GM18499 (cell line): Measurements from ENCODE around the gene IMPACT.

Experiments used
- ATAC-seq: cut with Tn5 transposase; IDR thresholded peaks from one replicate; pipeline ENCODE4 v1.9.1; 2021; ENCODE audit warnings: moderate number of reproducible peaks; ENCODE audit not compliant: insufficient read depth, unreplicated experiment

Gene IMPACT, protein sequence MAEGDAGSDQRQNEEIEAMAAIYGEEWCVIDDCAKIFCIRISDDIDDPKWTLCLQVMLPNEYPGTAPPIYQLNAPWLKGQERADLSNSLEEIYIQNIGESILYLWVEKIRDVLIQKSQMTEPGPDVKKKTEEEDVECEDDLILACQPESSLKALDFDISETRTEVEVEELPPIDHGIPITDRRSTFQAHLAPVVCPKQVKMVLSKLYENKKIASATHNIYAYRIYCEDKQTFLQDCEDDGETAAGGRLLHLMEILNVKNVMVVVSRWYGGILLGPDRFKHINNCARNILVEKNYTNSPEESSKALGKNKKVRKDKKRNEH

DNA sequence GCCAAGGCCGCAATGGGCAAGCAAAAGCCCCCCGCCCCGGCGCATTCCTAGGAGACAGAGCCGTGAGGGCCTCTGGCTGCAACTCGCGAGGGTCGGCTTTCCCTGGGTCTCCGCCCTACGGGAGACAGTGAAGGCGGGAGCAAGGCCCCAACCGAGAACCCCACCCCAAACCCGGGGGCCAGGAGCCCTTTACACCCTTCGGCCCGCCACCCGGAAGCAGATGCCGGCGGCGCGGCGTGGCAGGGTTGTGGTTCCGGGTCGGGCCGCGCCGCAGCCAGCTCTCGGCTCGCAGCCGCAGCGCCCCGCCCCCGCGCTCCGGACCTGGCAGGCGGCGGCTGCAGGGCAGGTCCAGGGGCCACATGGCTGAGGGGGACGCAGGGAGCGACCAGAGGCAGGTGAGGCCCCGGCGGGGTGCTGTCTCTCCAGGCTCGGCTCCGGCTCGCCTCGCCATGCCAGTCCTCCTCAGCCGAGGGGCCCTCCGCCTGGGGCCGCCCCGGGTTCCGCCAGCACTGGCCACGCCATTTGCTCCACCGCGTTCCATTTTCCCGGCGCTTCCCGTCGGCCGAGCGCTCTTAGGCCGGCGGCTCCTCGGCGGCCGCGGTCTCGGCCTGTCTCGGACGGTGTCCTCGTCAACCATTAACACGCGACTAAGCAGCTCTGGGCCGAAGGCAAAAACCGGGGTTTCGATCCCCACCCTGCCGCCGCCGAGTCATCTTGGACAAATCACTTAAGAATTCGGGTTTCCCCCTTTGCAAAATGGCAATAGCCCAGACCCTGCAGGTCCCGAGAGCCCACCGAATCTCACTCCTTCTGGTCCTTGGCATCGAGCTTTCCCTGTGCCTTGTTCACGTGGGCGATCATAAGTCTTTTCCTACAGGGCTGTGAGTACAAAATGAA lies at the start of gene IMPACT:
Gene IMPACT (plus strand): TSS at position 273 of the 897 bp plus-strand sequence. CDS start 87 bp downstream, at position 360.
- ATAC-seq, result peak; percentile 61

- no peak for ATAC-seq
Observed at GRCh38 chr18:24378598-24378997, 47.9 kb upstream of the IMPACT start.

- ATAC-seq, result no peak
Observed at GRCh38 chr18:24380163-24380747, 46.2 kb upstream of the IMPACT start.

DNA sequence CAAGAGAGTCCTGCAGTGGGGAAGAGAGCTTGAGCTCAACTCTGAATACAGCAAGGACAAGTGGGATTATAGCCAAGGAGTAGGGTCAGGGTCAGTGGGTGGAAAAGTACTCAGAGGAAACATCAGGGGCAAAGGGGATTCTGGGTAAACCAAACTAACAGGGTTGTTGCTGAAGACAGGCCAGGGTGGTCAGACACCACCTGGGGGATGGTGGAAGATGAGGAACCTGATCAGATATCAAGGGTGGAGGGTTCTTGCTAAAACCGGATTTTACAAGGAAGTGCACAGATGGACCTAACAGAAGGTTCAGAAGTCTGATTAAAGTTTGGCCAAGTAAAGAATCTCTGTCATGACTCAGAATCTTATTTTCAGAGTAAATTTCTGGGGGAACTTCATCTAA lies 45.3 kb upstream of the IMPACT start:
- ATAC-seq, result no peak

GRCh38 chr18:24386681-24387080 lies 39.8 kb upstream of the IMPACT start:
- ATAC-seq, result no peak

GRCh38 chr18:24388957-24389356 lies 37.5 kb upstream of the IMPACT start:
- no peak for ATAC-seq

DNA sequence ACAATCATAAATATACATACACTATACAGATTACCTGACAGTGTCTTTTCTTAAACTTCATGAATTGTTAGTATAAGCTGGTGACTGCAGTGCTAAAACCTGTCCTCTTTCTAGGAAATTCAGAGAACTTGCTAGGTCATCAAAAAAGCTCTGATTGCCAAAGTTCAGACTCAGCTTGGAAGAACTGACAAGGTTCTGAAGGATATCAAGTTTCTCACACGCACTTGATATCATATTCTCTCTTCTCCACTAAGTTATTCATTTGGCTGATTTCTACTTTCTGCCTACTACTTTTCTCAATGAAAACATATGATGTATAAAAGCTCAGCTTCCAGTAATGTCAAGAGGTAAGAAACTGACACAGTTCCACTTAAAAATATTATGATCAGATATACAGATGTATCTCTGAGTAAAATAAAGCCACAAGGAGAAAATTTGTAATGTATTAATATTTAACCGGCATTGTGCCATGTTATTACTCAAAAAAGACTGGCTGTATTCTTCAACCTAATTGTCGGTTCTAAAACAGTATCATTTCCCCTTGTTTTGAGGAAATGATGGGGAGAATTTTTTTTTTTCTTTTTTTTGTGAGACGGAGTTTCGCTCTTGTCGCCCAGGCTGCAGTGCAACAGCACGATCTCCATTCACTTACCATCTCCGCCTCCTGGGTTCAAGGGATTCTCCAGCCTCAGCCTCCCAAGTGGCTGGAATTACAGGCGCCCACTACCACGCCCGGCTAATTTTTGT lies 31.2 kb upstream of the IMPACT start:
- no peak for ATAC-seq

DNA sequence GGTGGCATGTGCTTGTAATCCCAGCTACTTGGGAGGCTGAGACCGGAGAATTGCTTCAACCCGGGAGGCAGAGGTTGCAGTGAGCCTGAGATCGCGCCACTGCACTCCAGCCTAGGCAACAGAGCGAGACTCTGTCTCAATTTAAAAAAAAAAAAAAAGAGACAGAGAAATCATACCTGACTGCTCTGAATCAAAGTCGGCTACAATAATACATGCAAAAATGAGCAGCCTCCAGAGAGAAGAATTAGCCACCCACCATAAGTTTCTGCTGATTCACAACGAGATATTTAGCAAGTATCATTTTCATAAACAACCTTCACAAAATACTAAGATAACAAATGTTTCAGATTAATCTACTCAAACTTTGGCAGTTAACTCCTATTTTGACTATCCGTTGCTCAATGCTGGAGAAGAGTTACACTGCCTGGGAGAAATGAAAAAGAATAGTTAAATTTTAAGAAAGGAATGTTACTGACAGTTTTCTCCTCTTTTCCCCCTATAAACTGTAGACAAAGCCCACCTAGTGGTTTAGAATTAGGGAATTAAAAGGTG lies 30.3 kb upstream of the IMPACT start:
- no peak for ATAC-seq

- ATAC-seq, result no peak
Observed at GRCh38 chr18:24397131-24397693, 29.3 kb upstream of the IMPACT start.

DNA sequence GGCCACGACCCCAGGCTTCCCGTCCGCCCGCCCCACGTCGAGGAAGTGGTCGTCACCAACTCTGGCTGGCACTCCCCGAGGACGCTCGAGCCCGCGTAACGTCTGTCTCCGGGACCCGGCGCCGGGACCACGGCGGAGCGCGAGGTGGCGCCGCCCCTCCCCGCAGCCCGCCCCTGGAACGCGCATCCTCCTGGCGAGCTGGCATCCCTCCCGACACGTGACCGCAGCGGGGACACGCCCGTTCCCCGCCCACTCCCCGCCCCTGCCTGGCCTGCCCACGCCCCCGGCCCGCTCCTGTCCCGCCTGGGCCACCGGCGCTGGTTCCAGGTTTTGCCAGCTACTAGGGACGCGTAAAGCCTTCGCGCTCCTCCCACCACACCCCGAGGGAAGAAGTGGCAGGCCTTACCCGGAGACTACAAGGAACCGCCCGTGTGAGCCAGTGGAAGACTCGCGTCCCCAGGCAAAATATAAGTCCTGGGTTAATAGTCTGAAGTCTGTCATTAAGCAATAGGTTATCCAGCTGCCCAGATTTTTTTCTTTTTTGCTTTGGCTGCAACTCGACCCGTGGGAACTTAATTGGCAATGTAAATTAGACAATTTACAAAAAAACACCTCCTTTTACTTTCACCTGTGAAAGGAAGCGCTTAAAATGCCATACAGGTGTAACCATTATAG lies 28.6 kb upstream of the IMPACT start, which contains the start of gene OSBPL1A:
Gene OSBPL1A (minus strand): TSS at position 131 of the 675 bp plus-strand sequence. CDS start 20,291 bp downstream, outside the sequence.
- no peak for ATAC-seq

DNA sequence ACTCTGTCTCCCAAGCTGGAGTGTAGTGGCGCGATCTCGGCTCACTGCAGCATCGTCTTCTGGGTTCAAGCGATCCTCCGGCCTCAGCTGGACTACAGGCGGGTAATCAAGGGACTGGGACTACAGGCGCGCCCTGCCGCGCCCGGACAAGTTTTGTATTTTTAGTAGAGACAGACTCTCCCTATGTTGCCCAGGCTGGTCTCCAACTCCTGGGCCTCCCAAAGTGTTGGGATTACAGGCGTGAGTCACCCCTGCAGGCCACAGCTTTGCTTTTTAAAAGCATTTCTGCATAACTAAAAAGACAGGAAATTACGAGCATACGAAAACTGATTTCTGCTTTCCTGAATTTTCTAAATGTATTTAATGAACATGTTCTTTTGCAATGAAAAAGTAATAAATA lies 27.9 kb upstream of the IMPACT start:
- no peak for ATAC-seq

DNA sequence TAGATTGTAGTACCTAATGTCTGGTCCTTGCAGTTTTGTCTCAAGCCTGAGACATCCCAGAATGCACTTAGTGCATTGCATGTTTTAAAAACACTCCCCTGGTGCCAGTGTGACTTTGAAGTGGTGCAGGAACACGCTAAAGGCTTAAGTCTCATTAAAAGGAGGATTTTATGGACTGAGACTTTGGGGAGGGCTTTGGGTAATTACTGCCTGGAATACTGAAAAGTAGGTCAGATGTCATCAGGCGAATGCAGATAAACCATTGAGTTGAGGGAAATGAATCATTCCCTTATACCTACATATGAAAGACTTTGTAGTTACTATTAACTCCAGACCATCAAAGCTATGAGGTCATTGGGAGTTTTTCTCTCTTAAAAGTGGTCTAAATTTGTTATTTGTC lies 25.9 kb upstream of the IMPACT start:
- no peak for ATAC-seq

DNA sequence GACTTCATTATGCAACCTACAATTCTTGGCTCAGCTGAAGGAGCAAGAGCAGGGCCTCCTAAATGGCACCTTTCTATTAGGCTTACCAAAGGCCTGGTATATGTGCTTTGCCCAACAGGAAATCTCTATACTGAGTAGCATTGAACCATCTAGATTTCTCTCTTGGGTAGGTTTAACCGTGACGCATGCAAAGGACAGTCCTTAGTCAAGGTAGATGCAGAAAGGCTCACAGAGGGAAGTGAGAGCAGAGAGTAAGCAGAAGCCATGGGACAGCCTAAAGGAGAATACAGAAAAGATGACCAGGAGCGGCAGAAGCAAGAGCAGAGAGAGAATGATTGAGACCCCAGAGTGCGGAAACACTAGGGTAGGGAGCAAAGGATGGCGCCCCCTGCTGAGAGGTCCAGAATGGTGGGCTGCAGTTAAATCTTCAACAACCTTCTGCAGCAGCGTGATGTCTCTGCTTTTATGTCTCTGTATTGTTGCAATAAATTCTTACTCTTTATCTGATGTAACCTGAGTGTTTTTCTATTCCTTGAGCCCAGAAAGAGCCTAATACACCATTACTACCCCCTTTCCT lies 24.2 kb upstream of the IMPACT start:
- no peak for ATAC-seq

GRCh38 chr18:24403076-24403475 lies 23.4 kb upstream of the IMPACT start:
- no peak for ATAC-seq

GRCh38 chr18:24404591-24404990 lies 21.9 kb upstream of the IMPACT start:
- no peak for ATAC-seq

DNA sequence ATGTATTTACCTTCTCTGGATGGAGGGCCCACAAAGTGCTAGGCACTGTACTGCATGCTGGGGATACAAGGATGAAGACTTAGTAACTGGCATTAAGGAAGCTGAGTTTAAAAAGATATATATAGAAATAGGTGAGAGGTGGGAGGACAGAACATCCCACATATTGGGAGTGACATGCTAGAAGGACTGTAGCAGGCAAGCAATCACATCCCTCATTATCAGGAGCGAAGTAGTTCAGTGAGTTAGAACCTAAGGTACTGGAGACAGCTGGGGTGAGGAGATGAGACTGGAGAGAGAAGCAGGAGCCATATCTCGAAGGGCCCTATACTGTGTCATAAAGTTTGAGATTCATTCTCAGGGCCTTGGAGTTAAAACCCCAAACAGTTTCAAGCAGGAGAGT lies 18.0 kb upstream of the IMPACT start:
- no peak for ATAC-seq

DNA sequence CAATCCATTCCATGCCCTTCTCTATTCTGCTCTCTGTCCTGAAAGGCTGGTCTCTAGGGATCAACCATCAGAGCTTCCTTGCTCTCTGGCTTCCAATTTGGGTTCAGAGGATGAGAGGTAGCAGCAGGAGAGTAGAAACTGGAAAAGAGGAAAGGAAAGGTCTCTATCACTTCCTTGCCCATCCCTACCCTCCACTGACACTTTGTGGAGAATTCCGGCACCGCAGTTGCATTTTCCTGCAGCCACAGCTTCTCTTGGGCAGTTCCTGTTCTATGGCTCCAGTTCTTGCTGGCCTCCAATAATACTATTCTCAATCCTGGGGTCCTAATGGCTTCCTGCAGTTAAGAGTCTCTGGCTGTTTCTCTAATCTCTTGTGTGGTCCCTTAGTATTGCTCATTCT lies 13.3 kb upstream of the IMPACT start:
- ATAC-seq, result no peak

DNA sequence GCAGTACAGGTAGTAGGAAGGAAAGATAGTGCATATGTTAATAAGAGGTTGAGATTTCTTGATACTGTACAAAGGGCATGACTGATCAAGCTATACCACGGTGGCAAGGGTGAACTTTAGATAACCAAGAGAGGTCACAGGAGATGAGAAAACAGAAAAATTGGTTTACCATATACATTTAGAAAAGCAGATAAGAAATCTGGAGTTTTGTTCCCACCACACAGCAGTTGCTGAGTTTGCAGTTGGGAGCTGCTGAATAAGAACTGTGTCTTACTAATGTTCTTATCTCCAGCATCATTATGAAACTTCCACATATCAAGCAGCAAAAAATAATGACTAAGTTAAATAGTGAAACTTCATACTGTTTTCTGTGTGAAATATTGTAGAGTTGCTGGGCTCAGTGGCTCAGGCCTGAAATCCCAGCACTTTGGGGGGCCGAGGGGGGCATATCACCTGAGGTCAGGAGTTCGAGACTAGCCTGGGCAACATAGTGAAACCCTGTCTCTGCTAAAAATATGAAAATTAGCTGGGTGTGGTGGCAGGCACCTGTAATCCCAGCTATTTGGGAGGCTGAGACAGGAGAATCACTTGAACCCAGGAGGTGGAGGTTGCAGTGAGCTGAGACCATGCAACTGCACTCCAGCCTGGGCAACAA lies 12.0 kb upstream of the IMPACT start:
- peak; percentile 75 for ATAC-seq
